Spleen (tissue), 7 donors: ENCODE data around the gene MYO3B.

Experiments used
- CTCF ChIP-seq, 11 experiments: fragments of 200-600 bp in 7 of 11; fragments of 450-650 bp in 4 of 11; sonication (generic) in 4 of 11; IDR thresholded peaks in 8 of 11; conservative IDR thresholded peaks in 3 of 11; 1 replicate in 7 of 11; 2 replicates in 4 of 11; pipeline versions ENCODE4 v1.4.0 to v1.8.0; 2016 to 2021; ENCODE audit warnings: antibody characterized with exemption in 11 of 11, inconsistent platforms in 4 of 11, mild to moderate bottlenecking in 1 of 11
- POLR2A ChIP-seq, 3 donors: fragments of 450-650 bp; IDR thresholded peaks; one replicate each; pipeline ENCODE4 v1.5.1; 2017; ENCODE audit warnings: antibody characterized with exemption in 3 of 3, mild to moderate bottlenecking in 1 of 3
- donor health status: DM: no; HTN: no; CAD: no; lungs with moderate emphysema.
- donor health status: DM: no; HTN: no; CAD: no.
- donor health status: DM: no; HTN: no; CAD: no.

- TF ChIP-seq POLR2A (IDR thresholded peaks at IDR 0.05) (no peak), CTCF (IDR thresholded peaks at IDR 0.05 in 8 of 11, conservative IDR thresholded peaks at IDR 0.05 in 3 of 11) (no peak)
Observed at GRCh38 chr2:170562928-170563327, 385.0 kb downstream of the MYO3B start.
